Activated CD8-positive, alpha-beta memory T cell treated with anti-CD3 and anti-CD28 coated beads, Interleukin-2, amount 50 U/mL, for 24 hours (primary cell): Measurements from ENCODE around the gene LYL1.
A peak's percentile ranks its signal among the peaks of the same experiment; 100 is the strongest.

Source experiments
- DNase-seq: peaks from one replicate; pipeline ENCODE4 v3.0.0-alpha.2; 2020; ENCODE audit errors: extremely low read depth

LYL1 gene

GRCh38 chr19:13129384-13129783, 26.7 kb upstream of the LYL1 start:
- DNase-seq: no peak

- no peak for DNase-seq
These were observed 25.9 kb upstream of the LYL1 start for GRCh38 chr19:13128583-13128982.

GRCh38 chr19:13127811-13128575, 25.3 kb upstream of the LYL1 start:
- no peak for DNase-seq

- no peak for DNase-seq
These were observed 24.4 kb upstream of the LYL1 start for GRCh38 chr19:13127051-13127450.

GRCh38 chr19:13122980-13123957, 20.6 kb upstream of the LYL1 start:
- DNase-seq: no peak

- no peak for DNase-seq
These were observed 19.7 kb upstream of the LYL1 start for GRCh38 chr19:13122275-13122878.

GRCh38 chr19:13121551-13122274, 19.1 kb upstream of the LYL1 start:
- DNase-seq: no peak

- DNase-seq: no peak
These were observed 18.2 kb upstream of the LYL1 start for GRCh38 chr19:13120817-13121216.

- DNase-seq: no peak
These were observed 17.4 kb upstream of the LYL1 start for GRCh38 chr19:13120031-13120430.

GRCh38 chr19:13119627-13120026, 17.0 kb upstream of the LYL1 start:
- DNase-seq: no peak

GRCh38 chr19:13118424-13119193, 16.0 kb upstream of the LYL1 start:
- DNase-seq: no peak

GRCh38 chr19:13117772-13118423, 15.2 kb upstream of the LYL1 start, which contains the start of gene NACC1:
Gene NACC1 (plus strand): TSS chr19:13118264. CDS start chr19:13135208, 16,944 bp downstream.
- peak; percentile 66 for DNase-seq

GRCh38 chr19:13117176-13117771, 14.6 kb upstream of the LYL1 start:
- no peak for DNase-seq

- peak; percentile 83 for DNase-seq
These were observed 13.9 kb upstream of the LYL1 start, which contains the start of gene TRMT1 for GRCh38 chr19:13116282-13117175. Gene TRMT1 (minus strand): TSS chr19:13116740. CDS start chr19:13116399, 341 bp downstream.

- DNase-seq: no peak
These were observed 13.3 kb upstream of the LYL1 start for GRCh38 chr19:13115936-13116281.

GRCh38 chr19:13112555-13112954, 9.9 kb upstream of the LYL1 start:
- DNase-seq: no peak

GRCh38 chr19:13110099-13110610, 7.5 kb upstream of the LYL1 start:
- DNase-seq: no peak

- no peak for DNase-seq
These were observed 6.9 kb upstream of the LYL1 start for GRCh38 chr19:13109361-13110098.
